NCI-H1092 treated with DMSO at 0.1 percent for 48 hours (cell line): Measurements from ENCODE around the gene VAMP2.

Source experiments
- DNase-seq: peaks from one replicate; lab custom pipeline; 2025; lab: John Stamatoyannopoulos, UW

The VAMP2 gene

GRCh38 chr17:8122924-8123694 lies 39.6 kb downstream of the VAMP2 start:
- no peak for DNase-seq

GRCh38 chr17:8122422-8122923 lies 40.3 kb downstream of the VAMP2 start:
- no peak for DNase-seq

GRCh38 chr17:8121681-8122421 lies 40.9 kb downstream of the VAMP2 start:
- no peak for DNase-seq

- DNase-seq: no peak
These were observed 41.4 kb downstream of the VAMP2 start for GRCh38 chr17:8121407-8121680.

GRCh38 chr17:8120520-8121406 lies 42.0 kb downstream of the VAMP2 start:
- DNase-seq: peak; percentile 42

GRCh38 chr17:8119581-8120519 lies 42.9 kb downstream of the VAMP2 start:
- peak; percentile 84 for DNase-seq

- DNase-seq: peak; percentile 83
These were observed 43.8 kb downstream of the VAMP2 start for GRCh38 chr17:8118769-8119580.

GRCh38 chr17:8117980-8118768 lies 44.6 kb downstream of the VAMP2 start, which contains the start of gene ALOXE3:
ALOXE3 (minus strand) TSS chr17:8118514; CDS start chr17:8117990, 524 bp downstream.
- no peak for DNase-seq

GRCh38 chr17:8117367-8117979 lies 45.3 kb downstream of the VAMP2 start:
- no peak for DNase-seq

GRCh38 chr17:8116776-8117175 lies 46.0 kb downstream of the VAMP2 start:
- DNase-seq: no peak

- no peak for DNase-seq
These were observed 51.8 kb downstream of the VAMP2 start for GRCh38 chr17:8110907-8111306.

GRCh38 chr17:8110456-8110804 lies 52.3 kb downstream of the VAMP2 start:
- DNase-seq: no peak

- DNase-seq: peak; percentile 4
These were observed 52.9 kb downstream of the VAMP2 start for GRCh38 chr17:8109661-8110455.
